G401 (cell line): ENCODE measurements around the gene LPXN. TPM values are rescaled to one million over a fixed set of nuclear protein-coding genes. Genes with fewer than 3 reads are reported as not detected.
"Not testable (repeated sequence)": the region's sequence is repeated elsewhere in the genome, so short reads cannot be mapped to it uniquely, and the experiment has no call there.

Experiments used
- DNase-seq: peaks from one replicate; pipeline ENCODE4 v3.0.0-alpha.2; 2015; ENCODE audit warnings: low spot score
- in situ Hi-C: cut with HindIII; loops from 2 replicates; pipeline ENCODE4 v1.10.0; 2016; ENCODE audit warnings: low sequenced_read_pairs, mixed read lengths
- total RNA-seq: library from RNA; depleted of rRNA; stranded (reverse); fragments of >200 nt; shearing (Covaris generic); gene quantifications from 2 replicates; pipeline ENCODE4 v1.2.3, GENCODE V29; 2014

LPXN gene
- total RNA-seq, 1 experiment from 2014 or later, result 0.78 TPM

- peak; percentile 27 for DNase-seq
- in situ Hi-C loops, result no loop called here
Measured at GRCh38 chr11:58580311-58580710, 4.7 kb upstream of the LPXN start.

GRCh38 chr11:58579192-58580129, 3.8 kb upstream of the LPXN start:
- DNase-seq, result peak; percentile 83
- in situ Hi-C loops, result no loop called here

GRCh38 chr11:58578635-58579191, 3.1 kb upstream of the LPXN start, which contains the start of gene ZFP91:
TSS of gene ZFP91 (plus strand) at chr11:58579063. CDS start at chr11:58579282, 219 bp downstream.
- in situ Hi-C loops, result no loop called here
- DNase-seq, result peak; percentile 98

GRCh38 chr11:58578136-58578634, 2.5 kb upstream of the LPXN start:
- in situ Hi-C loops, result no loop called here
- DNase-seq, result peak; percentile 99

- in situ Hi-C loops, result no loop called here
- no peak for DNase-seq
Measured at GRCh38 chr11:58577555-58578135, 2.0 kb upstream of the LPXN start.

GRCh38 chr11:58576887-58577471, 1.3 kb upstream of the LPXN start:
- peak; percentile 27 for DNase-seq
- in situ Hi-C loops, result no loop called here

- no peak for DNase-seq
- in situ Hi-C loops, result no loop called here
Measured at GRCh38 chr11:58574881-58575280, 775 bp downstream of the LPXN start.

- no peak for DNase-seq
- in situ Hi-C loops, result no loop called here
Measured at GRCh38 chr11:58573451-58574104, 2.1 kb downstream of the LPXN start.

GRCh38 chr11:58572906-58573305, 2.8 kb downstream of the LPXN start:
- DNase-seq, in situ Hi-C loops: not testable (repeated sequence)

GRCh38 chr11:58567889-58568512, 7.7 kb downstream of the LPXN start:
- in situ Hi-C loops, result no loop called here
- peak; percentile 55 for DNase-seq

- in situ Hi-C loops, result no loop called here
- no peak for DNase-seq
Measured at GRCh38 chr11:58564231-58564630, 11.4 kb downstream of the LPXN start.

- no peak for DNase-seq
- in situ Hi-C loops, result no loop called here
Measured at GRCh38 chr11:58562375-58562800, 13.3 kb downstream of the LPXN start.

- peak; percentile 14 for DNase-seq
- in situ Hi-C loops, result no loop called here
Measured at GRCh38 chr11:58561394-58562098, 14.1 kb downstream of the LPXN start.

GRCh38 chr11:58560842-58561241, 14.8 kb downstream of the LPXN start:
- DNase-seq, result no peak
- in situ Hi-C loops, result no loop called here

GRCh38 chr11:58549644-58550043, 26.0 kb downstream of the LPXN start:
- in situ Hi-C loops, result no loop called here

GRCh38 chr11:58546841-58547240, 28.8 kb downstream of the LPXN start:
- no peak for DNase-seq
- in situ Hi-C loops, result no loop called here

More at GRCh38 chr11:58549644-58550043, 26.0 kb downstream of the LPXN start:
- DNase-seq, result no peak

- no peak for DNase-seq
- in situ Hi-C loops, result no loop called here
Measured at GRCh38 chr11:58531865-58532341, 43.8 kb downstream of the LPXN start.

- in situ Hi-C loops, result no loop called here
- DNase-seq, result no peak
Measured at GRCh38 chr11:58530236-58530635, 45.4 kb downstream of the LPXN start.
